Esophagus squamous epithelium (tissue), 5 donors: ENCODE data around the gene H6PD. TPM values are rescaled to one million over a fixed set of nuclear protein-coding genes. Genes with fewer than 3 reads are reported as not detected.

Experiments
- DNase-seq: peaks from one replicate; lab custom pipeline; 2025; lab: John Stamatoyannopoulos, UW
- H3K27ac ChIP-seq, 4 donors: fragments of 200-600 bp; sonication (generic); one replicate each; pipeline ENCODE4 v1.5.1; 2016 to 2019; ENCODE audit warnings: mild to moderate bottlenecking in 1 of 4
- H3K27me3 ChIP-seq, 4 donors: fragments of 200-600 bp; sonication (generic); 1 replicate in 3 of 4; 2 replicates in 1 of 4; pipeline versions ENCODE4 v1.5.1 to v1.6.0; 2017 to 2021; ENCODE audit warnings: antibody characterized with exemption in 1 of 4
- H3K36me3 ChIP-seq, 3 donors: fragments of 200-600 bp; sonication (generic); one replicate each; pipeline ENCODE4 v1.5.1; 2016 to 2019
- H3K4me1 ChIP-seq, 3 donors: fragments of 200-600 bp; sonication (generic); one replicate each; pipeline ENCODE4 v1.5.1; 2017 to 2019
- H3K4me3 ChIP-seq, 4 donors: fragments of 200-600 bp; sonication (generic); 1 replicate in 3 of 4; 2 replicates in 1 of 4; pipeline ENCODE4 v1.5.1; 2016 to 2019; ENCODE audit warnings: mild to moderate bottlenecking in 2 of 4, moderate library complexity in 1 of 4
- H3K9me3 ChIP-seq, 3 donors: fragments of 200-600 bp; sonication (generic); one replicate each; pipeline ENCODE4 v1.5.1; 2016 to 2019
- CTCF ChIP-seq, 6 experiments: fragments of 450-650 bp in 4 of 6; fragments of 200-600 bp in 2 of 6; sonication (generic) in 2 of 6; IDR thresholded peaks; one replicate each; pipeline ENCODE4 v1.5.1; 2016 to 2019; ENCODE audit warnings: antibody characterized with exemption in 6 of 6, mild to moderate bottlenecking in 4 of 6, moderate library complexity in 4 of 6
- POLR2A ChIP-seq, 4 donors: fragments of 450-650 bp; IDR thresholded peaks; one replicate each; pipeline ENCODE4 v1.6.1; 2017; ENCODE audit warnings: antibody characterized with exemption in 4 of 4, mild to moderate bottlenecking in 4 of 4, moderate library complexity in 3 of 4
- WGBS, 2 donors: methylation state at CpG; one replicate each; pipeline ENCODE4 v1.1.5; 2018; 5-methylcytosine and 5-hydroxymethylcytosine counted together
- intact Hi-C: fragments of 100-400 bp; cut with DNase I; formaldehyde crosslinking; loops from one replicate; pipeline ENCODE4 v1.15.0; 2022
- total RNA-seq, 4 donors: library from RNA; depleted of rRNA; stranded (reverse); fragments of >200 nt; gene quantifications; one replicate each; pipeline ENCODE4 v1.1.0, GENCODE V29; 2016
- donor health status: DM: yes; HTN: yes; CAD: no.

Gene H6PD
- total RNA-seq, 4 donors from 2014 or later, result 10.6 to 35.5 (median 18.7) TPM

GRCh38 chr1:9265037-9265436 is 30.5 kb downstream of the H6PD start:
- H3K4me1 ChIP-seq, result peaks cover 0 to 28% (median 4%) of the 10 kb centered on the region in 3 donors
- no peaks in the 10 kb centered on the region for H3K27me3 ChIP-seq
- DNase-seq, result no peak
- H3K4me3 ChIP-seq, result no peak overlapping the region
- no peaks in the 10 kb centered on the region for H3K9me3 ChIP-seq
- TF ChIP-seq POLR2A (IDR thresholded peaks at IDR 0.05) (no peak), CTCF (IDR thresholded peaks at IDR 0.05) (no peak)
- intact Hi-C loops, result no loop called here
- no peak overlapping the region for H3K27ac ChIP-seq
- H3K36me3 ChIP-seq, result peaks cover 11 to 84% (median 17%) of the 10 kb centered on the region in 3 donors
- 94 to 96% methylated on average over 7 to 9 of the region's 10 CpGs for WGBS, 2 donors

GRCh38 chr1:9265968-9266367 is 31.4 kb downstream of the H6PD start:
- Histone ChIP-seq H3K9me3 (no peaks in the 10 kb centered on the region), H3K27ac (peak overlapping the region in 2 of 4 donors; percentile 57), H3K4me3 (no peak overlapping the region), H3K4me1 (peaks cover 0 to 37% (median 10%) of the 10 kb centered on the region in 3 donors), H3K36me3 (peaks cover 11 to 84% (median 17%) of the 10 kb centered on the region in 3 donors), H3K27me3 (no peaks in the 10 kb centered on the region)
- 74% methylated on average over 4 of the region's 12 CpGs; no CpG with 5 or more reads in 1 of the 2 donors for WGBS, 2 donors
- TF ChIP-seq POLR2A (IDR thresholded peaks at IDR 0.05) (no peak), CTCF (IDR thresholded peaks at IDR 0.05) (no peak)
- intact Hi-C loops, result no loop called here
- no peak for DNase-seq

GRCh38 chr1:9267352-9267686 is 32.7 kb downstream of the H6PD start:
- H3K4me1 ChIP-seq, result peaks cover 0 to 37% (median 10%) of the 10 kb centered on the region in 3 donors
- no peaks in the 10 kb centered on the region for H3K9me3 ChIP-seq
- TF ChIP-seq CTCF (IDR thresholded peaks at IDR 0.05) (no peak), POLR2A (IDR thresholded peaks at IDR 0.05) (no peak)
- no peak for DNase-seq
- WGBS, 2 donors, result 79 to 90% methylated on average over 2 to 6 of the region's 7 CpGs
- intact Hi-C loops, result no loop called here
- H3K36me3 ChIP-seq, result peaks cover 7 to 70% (median 17%) of the 10 kb centered on the region in 3 donors
- H3K4me3 ChIP-seq, result no peak overlapping the region
- peak overlapping the region in 2 of 4 donors; percentile 57 for H3K27ac ChIP-seq
- H3K27me3 ChIP-seq, result no peaks in the 10 kb centered on the region

GRCh38 chr1:9267827-9268581 is 33.4 kb downstream of the H6PD start:
- WGBS, 2 donors, result 84 to 89% methylated on average over 5 to 7 of the region's 7 CpGs
- H3K4me1 ChIP-seq, result peaks cover 0 to 37% (median 10%) of the 10 kb centered on the region in 3 donors
- H3K4me3 ChIP-seq, result no peak overlapping the region
- no peaks in the 10 kb centered on the region for H3K9me3 ChIP-seq
- H3K27me3 ChIP-seq, result no peaks in the 10 kb centered on the region
- DNase-seq, result no peak
- H3K27ac ChIP-seq, result no peak overlapping the region
- intact Hi-C loops, result no loop called here
- H3K36me3 ChIP-seq, result peaks cover 3 to 63% (median 17%) of the 10 kb centered on the region in 3 donors
- no peak for TF ChIP-seq CTCF (IDR thresholded peaks at IDR 0.05)
- TF ChIP-seq POLR2A (IDR thresholded peaks at IDR 0.05), result no peak

DNA sequence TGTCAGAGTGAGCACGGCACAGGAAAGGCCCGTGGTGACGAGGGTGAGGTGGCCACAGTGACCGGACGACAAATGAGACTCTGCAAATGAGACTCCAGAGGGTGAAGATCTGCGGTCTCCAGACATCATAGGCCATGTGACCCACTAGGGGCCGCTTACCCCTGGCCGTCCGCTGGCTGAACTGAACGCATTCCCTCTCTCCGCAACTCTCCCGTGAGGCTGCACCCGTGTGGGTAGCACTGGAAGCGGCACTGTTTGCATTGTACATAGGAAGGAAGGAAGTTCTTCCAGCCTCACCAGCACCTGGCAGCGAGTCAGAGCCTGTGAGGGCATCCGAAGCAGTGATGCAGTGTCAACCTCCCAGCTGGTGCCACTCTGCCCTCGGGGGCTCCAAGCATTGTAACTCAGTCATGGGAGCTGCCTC is 34.5 kb downstream of the H6PD start:
- WGBS, 2 donors, result 86 to 87% methylated on average over 12 to 14 of the region's 17 CpGs
- TF ChIP-seq CTCF (IDR thresholded peaks at IDR 0.05) (no peak), POLR2A (IDR thresholded peaks at IDR 0.05) (no peak)
- Histone ChIP-seq H3K4me3 (no peak overlapping the region), H3K27me3 (no peaks in the 10 kb centered on the region), H3K4me1 (peaks cover 0 to 37% (median 10%) of the 10 kb centered on the region in 3 donors), H3K36me3 (peaks cover 3 to 53% (median 9%) of the 10 kb centered on the region in 3 donors), H3K27ac (no peak overlapping the region), H3K9me3 (no peaks in the 10 kb centered on the region)
- intact Hi-C loops, result no loop called here
- DNase-seq, result no peak
